NCI-H128 (cell line): Measurements from ENCODE around the gene EIF5.

Source experiments
- DNase-seq: peaks from one replicate; lab custom pipeline; 2025; ENCODE audit not compliant: unreplicated experiment; lab: John Stamatoyannopoulos, UW

EIF5 gene

GRCh38 chr14:103361867-103362266 is 27.8 kb downstream of the EIF5 start:
- DNase-seq, result no peak

GRCh38 chr14:103362780-103363179 is 28.7 kb downstream of the EIF5 start:
- no peak for DNase-seq

GRCh38 chr14:103366741-103367140 is 32.7 kb downstream of the EIF5 start:
- no peak for DNase-seq

- DNase-seq, result no peak
Measured at GRCh38 chr14:103367995-103368394, 34.0 kb downstream of the EIF5 start.

- DNase-seq, result no peak
Measured at GRCh38 chr14:103370087-103370486, 36.0 kb downstream of the EIF5 start.

GRCh38 chr14:103372017-103372416 is 38.0 kb downstream of the EIF5 start:
- no peak for DNase-seq

- DNase-seq, result no peak
Measured at GRCh38 chr14:103372552-103373304, 38.7 kb downstream of the EIF5 start.

GRCh38 chr14:103374121-103374520 is 40.1 kb downstream of the EIF5 start:
- DNase-seq, result no peak

GRCh38 chr14:103377522-103378037 is 43.5 kb downstream of the EIF5 start:
- DNase-seq, result no peak

GRCh38 chr14:103378038-103378854 is 44.2 kb downstream of the EIF5 start:
- DNase-seq, result no peak

- DNase-seq, result no peak
Measured at GRCh38 chr14:103380719-103381377, 46.8 kb downstream of the EIF5 start.

GRCh38 chr14:103382376-103382775 is 48.3 kb downstream of the EIF5 start:
- DNase-seq, result no peak

- no peak for DNase-seq
Measured at GRCh38 chr14:103384450-103385151, 50.6 kb downstream of the EIF5 start.

- peak; percentile 95 for DNase-seq
Measured at GRCh38 chr14:103385152-103385928, 51.3 kb downstream of the EIF5 start, which contains the start of gene MARK3. Gene MARK3 (plus strand): TSS chr14:103385415. CDS start chr14:103386030, 615 bp downstream.

- no peak for DNase-seq
Measured at GRCh38 chr14:103385929-103386712, 52.1 kb downstream of the EIF5 start.

GRCh38 chr14:103386713-103387329 is 52.8 kb downstream of the EIF5 start:
- no peak for DNase-seq

- DNase-seq, result no peak
Measured at GRCh38 chr14:103388664-103389063, 54.6 kb downstream of the EIF5 start.

GRCh38 chr14:103390605-103391004 is 56.6 kb downstream of the EIF5 start:
- no peak for DNase-seq

- DNase-seq, result no peak
Measured at GRCh38 chr14:103391048-103391447, 57.0 kb downstream of the EIF5 start.
